GM12874 (cell line): ENCODE data around the gene PLXDC2.

Source experiments
- CTCF ChIP-seq: IDR thresholded peaks from 2 replicates; pipeline ENCODE4 v1.5.1; 2011; ENCODE audit warnings: low read depth, mild to moderate bottlenecking, control low read depth, low read length, moderate library complexity; ENCODE audit not compliant: insufficient read depth

PLXDC2 gene

GRCh38 chr10:20146004-20146403 is 329.8 kb downstream of the PLXDC2 start:
- TF ChIP-seq CTCF, result no peak

GRCh38 chr10:20147684-20148083 is 331.5 kb downstream of the PLXDC2 start:
- TF ChIP-seq CTCF, result no peak

GRCh38 chr10:20156511-20156910 is 340.3 kb downstream of the PLXDC2 start:
- TF ChIP-seq CTCF, result no peak

- no peak for TF ChIP-seq CTCF
These were observed 341.1 kb downstream of the PLXDC2 start for GRCh38 chr10:20157314-20157713.

GRCh38 chr10:20158086-20158485 is 341.9 kb downstream of the PLXDC2 start:
- TF ChIP-seq CTCF, result no peak

- TF ChIP-seq CTCF, result no peak
These were observed 345.9 kb downstream of the PLXDC2 start for GRCh38 chr10:20162123-20162522.

GRCh38 chr10:20166096-20166675 is 350.0 kb downstream of the PLXDC2 start:
- TF ChIP-seq CTCF, result no peak

GRCh38 chr10:20170661-20171060 is 354.4 kb downstream of the PLXDC2 start:
- TF ChIP-seq CTCF, result no peak
